Fibroblast of lung (primary cell): ENCODE data around the gene CRLF1.

ENCODE experiments used
- EZH2 ChIP-seq: IDR thresholded peaks from 2 replicates; pipeline ENCODE4 v1.5.1; 2012; ENCODE audit warnings: low read length, control low read depth, mild to moderate bottlenecking; ENCODE audit errors: missing control alignments
- TF ChIP-seq, protein P1 (sequence below), 2 donors: IDR thresholded peaks in 1 of 2; conservative IDR thresholded peaks in 1 of 2; 1 replicate in 1 of 2; 2 replicates in 1 of 2; pipeline ENCODE4 v1.5.1; 2011 to 2012; ENCODE audit warnings: low read length in 2 of 2, control low read depth in 1 of 2, inconsistent platforms in 1 of 2, low read depth in 1 of 2, mild to moderate bottlenecking in 1 of 2

DNA sequence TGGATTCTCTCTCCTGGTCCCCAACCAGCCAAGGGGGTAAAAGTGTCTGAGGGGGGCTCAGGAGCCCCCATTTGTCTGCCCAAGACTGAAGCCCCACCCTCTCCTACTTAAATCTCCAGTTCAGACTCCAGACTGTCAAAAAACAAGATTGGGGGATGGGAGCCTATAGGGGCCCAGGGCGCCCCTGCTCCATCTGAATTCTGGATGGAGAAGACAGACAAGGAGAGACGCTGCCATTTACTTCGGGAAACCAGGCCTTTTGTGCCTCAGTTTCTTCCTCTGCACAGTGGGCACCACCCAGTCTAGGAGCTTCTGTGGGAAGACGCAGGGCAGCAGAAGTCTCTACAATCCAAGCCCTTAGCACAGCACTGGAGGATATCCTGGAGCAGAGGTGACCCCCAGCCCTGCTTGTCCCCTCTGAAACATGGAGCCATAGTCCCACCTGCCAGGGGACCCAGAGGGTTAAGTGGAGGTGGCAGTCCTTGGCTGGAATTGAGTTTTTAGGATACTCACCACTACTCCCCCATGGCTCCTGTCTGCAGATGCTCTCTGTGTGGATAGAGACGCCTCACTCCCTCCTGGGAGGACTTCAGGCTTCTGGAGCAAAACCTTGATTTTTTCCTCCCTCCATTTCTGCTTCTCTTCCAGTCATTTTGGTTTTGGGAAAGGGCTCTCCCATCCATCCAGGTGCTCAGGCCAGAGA lies 1.7 kb upstream of the CRLF1 start:
- TF ChIP-seq, protein P1, sequence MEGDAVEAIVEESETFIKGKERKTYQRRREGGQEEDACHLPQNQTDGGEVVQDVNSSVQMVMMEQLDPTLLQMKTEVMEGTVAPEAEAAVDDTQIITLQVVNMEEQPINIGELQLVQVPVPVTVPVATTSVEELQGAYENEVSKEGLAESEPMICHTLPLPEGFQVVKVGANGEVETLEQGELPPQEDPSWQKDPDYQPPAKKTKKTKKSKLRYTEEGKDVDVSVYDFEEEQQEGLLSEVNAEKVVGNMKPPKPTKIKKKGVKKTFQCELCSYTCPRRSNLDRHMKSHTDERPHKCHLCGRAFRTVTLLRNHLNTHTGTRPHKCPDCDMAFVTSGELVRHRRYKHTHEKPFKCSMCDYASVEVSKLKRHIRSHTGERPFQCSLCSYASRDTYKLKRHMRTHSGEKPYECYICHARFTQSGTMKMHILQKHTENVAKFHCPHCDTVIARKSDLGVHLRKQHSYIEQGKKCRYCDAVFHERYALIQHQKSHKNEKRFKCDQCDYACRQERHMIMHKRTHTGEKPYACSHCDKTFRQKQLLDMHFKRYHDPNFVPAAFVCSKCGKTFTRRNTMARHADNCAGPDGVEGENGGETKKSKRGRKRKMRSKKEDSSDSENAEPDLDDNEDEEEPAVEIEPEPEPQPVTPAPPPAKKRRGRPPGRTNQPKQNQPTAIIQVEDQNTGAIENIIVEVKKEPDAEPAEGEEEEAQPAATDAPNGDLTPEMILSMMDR (conservative IDR thresholded peaks at IDR 0.05 in 1 of 2, IDR thresholded peaks at IDR 0.05 in 1 of 2; ENCODE audit: low read depth in 1 of 2, low read length in 2 of 2), result no peak
- TF ChIP-seq EZH2, result peak; percentile 61
